HG02973 (cell line): Measurements from ENCODE around the gene GET4.

Source experiments
- ATAC-seq: cut with Tn5 transposase; IDR thresholded peaks from one replicate; pipeline ENCODE4 v1.9.1; 2021; ENCODE audit warnings: moderate library complexity; ENCODE audit not compliant: unreplicated experiment

GET4 gene

DNA sequence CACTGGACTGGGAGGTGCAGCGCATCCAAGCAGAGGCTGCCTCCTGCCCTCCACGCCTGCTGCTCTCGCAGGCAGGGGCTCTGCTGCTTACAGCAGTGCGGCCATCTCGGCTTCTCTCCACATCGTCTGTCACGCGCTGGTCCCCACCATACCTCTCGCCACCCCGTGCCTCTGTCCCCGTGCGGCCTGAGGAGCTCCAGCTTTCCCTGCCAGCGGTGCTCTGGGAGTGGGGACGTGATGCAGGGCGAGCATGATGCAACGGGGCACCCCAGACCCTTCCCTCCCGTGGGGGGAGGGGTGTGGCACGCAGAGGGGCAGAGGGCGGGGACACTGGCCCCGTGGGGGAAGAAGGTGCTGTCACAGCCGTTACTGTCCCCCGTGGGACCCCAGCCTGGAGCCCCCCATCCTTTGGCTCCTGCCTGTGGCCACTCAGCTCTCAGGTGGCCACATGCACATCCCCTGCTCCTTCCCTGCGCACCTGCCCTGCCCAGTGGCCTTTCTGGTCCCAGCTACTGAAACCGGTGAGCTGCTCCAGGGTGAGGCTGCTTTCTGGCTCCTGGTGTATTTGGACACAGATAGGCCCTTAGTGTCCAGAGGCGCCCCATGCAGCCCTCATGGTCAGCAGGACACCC is 9.0 kb downstream of the GET4 start:
- ATAC-seq, result no peak

GRCh38 chr7:885893-886625 is 9.7 kb downstream of the GET4 start:
- no peak for ATAC-seq

DNA sequence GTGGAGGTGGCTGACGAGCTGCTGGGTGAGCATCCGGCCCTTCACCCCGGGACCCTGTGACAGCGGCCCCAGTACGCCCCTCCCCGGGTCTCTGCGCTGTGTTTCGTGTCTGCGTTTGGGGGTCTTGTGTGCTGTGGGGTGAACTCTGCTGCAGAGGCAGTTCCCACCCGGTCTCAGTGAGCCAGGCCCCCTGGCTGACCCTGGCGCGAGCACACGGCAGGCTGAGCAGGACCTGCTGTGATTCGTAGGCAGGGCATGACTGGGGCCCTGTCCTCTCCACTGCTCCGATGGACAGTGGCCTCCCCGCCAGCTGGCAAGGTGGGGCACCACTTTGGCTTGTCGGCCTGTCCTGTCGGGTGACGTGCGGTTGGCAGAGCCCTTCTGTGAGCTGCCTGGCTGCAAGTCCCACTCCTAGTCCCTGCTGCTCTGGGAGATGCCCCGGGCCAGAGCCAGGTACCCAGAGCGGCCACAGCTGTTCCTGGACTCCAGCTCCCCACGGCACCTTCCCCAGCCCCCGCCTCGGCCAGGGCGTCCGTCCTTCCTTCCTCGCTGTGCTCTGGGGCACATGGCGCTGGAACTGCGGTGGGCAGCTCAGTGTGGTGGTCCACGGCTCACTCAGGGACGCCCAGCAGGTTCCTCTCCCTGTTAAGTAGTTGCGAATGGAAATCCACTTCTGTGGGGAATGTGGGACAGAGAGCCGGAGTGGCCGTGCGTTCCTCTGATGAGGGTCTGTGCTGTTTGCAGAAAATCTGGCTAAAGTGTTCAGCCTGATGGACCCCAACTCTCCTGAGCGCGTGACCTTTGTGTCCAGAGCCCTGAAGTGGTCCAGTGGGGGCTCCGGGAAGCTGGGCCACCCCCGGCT is 10.5 kb downstream of the GET4 start:
- ATAC-seq, result no peak

DNA sequence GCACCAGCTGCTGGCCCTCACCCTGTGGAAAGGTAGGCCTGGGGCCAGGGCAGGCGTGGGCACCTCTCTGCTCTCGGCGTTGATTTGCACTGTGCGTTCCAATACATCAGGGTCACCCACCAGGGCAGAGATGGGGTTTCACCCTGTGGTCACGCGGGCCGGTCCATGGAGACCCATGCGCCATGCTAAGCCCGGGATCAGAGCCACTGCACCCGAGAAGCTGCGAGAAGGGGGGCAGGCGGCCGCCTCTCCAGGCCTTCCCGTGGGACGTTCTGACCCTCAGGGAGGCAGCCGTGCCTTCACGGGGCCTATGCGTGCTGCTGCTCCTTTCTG is 11.1 kb downstream of the GET4 start:
- no peak for ATAC-seq

DNA sequence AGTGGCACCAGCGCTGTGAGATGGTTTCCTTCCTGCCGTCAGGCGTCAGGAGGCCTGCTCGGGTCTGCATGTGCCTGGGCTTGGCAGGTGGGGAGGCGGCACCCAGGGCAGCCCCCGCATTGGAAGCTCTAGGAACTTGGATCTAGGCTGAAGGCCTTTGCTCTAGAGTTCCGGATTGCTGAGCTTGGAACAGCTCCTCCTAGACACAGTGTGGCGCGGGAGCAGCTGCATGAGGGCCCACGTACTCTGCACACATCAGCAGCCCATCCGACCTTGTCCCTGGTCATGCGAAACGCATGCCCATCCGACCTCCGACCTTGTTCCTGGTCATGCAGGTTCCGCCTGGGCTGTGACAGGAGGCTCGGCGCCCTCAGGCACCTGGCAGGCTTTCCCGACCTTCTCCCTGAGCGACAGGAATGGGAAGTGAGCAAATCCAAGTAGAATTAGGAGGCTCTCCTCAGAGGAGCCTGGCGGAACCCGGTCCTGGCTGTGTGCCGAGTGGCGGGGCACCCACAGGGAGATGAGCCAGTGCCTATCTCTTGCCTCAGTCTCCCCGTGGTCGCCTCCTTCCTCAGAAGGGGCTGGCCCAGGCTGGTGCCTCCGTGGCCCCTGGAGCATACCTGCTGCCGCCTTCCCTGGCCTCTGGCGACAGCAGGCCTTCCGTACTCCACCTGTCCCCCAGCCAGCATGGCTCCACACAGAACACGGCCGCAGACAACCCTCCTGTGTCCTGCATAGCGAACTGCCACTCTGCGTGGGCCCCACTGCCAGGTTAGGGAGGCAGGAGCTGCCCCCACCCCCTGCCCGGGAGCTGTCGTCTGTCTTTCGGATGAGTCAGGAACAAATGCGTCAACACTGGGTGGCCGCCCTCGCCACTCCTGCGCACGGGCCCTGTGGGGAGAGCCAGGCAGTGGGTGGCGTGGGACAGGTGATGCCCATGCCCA is 12.0 kb downstream of the GET4 start:
- no peak for ATAC-seq

DNA sequence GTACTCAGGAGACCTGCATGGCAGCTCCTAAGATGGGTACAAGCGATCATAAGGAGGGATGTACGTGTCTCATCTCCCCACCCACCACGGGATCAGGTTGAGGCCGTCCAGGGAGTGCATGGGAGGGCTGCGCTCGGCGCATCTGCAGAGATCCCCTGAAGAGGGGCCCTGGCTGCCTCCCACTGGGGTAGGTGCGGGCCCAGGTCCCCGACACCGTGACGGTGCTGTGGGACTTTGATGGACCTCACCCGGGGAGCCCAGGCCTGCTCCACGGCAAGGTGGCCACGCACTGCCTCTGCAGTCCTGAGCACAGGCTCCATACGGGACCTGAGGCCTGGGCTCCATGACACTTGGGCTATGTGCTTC is 12.7 kb downstream of the GET4 start:
- no peak for ATAC-seq

- no peak for ATAC-seq
Observed at GRCh38 chr7:889391-889790, 13.0 kb downstream of the GET4 start.

GRCh38 chr7:890868-891267 is 14.5 kb downstream of the GET4 start:
- no peak for ATAC-seq

- ATAC-seq, result no peak
Observed at GRCh38 chr7:891291-891690, 14.9 kb downstream of the GET4 start.

- no peak for ATAC-seq
Observed at GRCh38 chr7:891805-892204, 15.5 kb downstream of the GET4 start.

DNA sequence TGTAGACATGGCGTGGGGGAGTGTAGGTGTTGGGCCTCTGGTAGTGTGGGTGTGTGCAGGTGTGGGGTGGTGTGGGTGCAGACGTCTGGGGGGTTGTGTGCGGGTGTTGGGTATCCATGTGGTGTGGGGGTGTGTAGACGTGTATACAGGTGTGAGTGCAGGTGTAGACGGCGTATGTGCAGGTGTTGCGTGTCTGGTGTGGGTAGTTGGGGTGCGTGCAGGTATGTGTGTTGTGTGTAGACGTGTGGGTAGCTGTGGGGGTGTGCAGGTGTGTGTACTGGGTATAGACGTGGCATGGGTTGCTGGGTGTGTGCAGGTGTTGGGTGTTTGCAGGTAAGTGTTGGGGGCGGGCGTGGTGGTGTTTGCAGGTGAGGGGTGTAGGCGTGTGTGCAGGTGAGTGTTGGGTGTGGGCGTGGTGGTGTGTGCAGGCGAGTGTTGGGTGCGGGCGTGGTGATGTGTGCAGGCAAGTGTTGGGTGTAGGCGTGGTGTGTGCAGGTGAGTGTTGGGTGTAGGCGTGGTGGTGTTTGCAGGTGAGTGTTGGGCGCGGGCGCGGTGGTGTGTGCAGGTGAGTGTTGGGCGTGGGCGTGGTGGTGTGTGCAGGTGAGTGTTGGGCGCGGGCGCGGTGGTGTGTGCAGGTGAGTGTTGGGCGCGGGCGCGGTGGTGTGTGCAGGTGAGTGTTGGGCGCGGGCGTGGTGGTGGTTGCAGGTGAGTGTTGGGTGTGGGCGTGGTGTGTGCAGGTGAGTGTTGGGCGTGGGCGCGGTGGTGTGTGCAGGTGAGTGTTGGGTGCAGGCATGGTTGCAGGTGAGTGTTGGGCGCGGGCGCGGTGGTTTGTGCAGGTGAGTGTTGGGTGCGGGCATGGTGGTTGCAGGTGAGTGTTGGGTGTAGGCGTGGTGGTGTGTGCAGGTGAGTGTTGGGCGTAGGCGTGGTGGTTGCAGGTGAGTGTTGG is 16.6 kb downstream of the GET4 start:
- no peak for ATAC-seq

GRCh38 chr7:893686-894085 is 17.3 kb downstream of the GET4 start:
- no peak for ATAC-seq

GRCh38 chr7:894164-894867 is 18.0 kb downstream of the GET4 start:
- no peak for ATAC-seq

DNA sequence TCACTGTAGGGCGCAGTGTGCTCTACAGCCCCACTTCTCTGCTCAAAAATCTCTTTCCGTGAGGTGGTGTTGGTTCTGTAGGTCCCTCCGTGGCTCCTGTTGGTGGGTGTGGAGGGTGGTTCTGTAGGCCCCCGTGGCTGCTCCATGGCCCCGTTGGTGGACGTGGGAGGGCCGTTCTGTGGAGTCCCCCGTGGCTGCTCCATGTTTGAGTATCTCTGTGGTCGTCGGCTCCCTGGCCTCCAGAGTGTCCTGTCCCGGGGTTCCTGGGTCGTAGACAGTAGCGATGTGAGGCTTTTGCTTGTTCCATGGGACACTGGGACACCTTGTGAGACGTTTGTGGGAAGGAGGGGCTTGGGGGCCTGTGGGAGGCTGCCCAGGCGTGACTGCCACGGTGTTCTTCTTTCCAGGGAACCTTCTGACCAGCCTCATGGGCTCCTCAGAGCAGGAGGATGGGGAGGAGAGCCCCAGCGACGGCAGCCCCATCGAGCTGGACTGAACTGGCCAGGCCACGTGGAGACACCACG is 18.6 kb downstream of the GET4 start:
- no peak for ATAC-seq

GRCh38 chr7:895451-896052 is 19.2 kb downstream of the GET4 start:
- no peak for ATAC-seq

DNA sequence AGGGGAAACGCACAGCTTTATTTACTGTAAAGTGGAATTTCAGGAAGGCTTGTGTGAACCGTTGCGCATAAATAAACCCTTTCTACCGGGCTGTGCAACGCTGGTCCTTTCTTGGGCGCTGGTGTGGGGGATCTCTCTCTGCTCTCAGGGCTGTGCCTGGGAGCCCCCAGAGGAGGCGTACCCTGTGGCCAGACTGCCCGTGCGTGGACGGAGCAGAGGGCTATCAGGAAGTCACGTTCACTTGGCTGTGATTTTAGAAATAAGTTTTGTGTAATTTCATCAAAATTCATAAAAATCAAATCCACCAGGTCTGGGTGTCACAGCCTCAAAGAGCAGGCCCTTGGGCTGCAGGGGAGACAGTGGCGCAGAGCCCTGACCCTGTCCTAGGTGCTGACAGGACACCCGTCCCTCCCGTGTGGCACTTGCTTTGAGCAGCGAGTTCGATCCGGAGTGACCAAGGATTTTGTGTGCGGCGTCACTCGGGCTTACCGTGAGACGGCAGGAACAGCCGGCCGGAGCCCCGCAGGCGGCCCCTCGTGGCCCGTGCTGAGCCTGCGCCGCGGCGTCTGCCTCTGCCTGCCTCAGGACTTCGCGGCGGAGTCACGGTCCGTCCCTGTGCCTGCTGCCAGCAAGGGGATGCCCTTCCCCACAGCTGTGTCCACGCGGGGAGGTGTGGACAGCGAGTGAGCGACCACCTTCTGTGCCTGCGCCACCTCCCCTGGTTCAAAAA is 20.2 kb downstream of the GET4 start:
- no peak for ATAC-seq

- ATAC-seq, result no peak
Observed at GRCh38 chr7:897086-897485, 20.7 kb downstream of the GET4 start.

DNA sequence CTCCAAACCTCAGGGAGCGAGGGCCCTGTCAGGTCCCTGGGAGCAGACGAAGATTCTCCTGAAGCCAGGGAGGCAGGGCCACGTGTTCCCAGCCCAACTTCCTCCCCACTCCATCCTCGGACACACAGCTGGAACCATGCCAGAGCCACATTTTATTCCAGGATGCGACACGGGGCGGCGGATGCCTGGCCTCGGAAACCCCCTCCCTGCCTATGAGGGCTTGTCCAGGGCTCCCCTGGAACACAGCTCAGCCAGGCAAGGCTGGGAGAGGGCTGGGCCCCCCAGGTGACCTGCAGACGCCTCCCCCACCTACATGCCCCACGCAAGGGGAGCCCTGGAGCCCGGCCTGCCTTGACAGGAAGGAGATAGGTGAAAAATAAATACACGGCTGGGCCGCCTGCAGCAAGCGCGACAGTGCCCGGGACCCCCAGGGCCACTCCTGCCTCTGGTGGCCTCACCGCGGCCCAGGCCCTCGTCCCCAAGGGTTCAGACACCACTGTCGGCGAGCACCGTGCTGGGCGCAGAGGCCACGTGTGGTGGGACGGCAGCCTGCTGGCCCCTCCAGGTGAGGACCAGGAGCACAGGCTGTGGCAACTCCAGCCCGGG is 21.5 kb downstream of the GET4 start:
- no peak for ATAC-seq
